Esophagus squamous epithelium (tissue), 5 donors: ENCODE results near the gene TMEM30A. TPM values are rescaled to one million over a fixed set of nuclear protein-coding genes. Genes with fewer than 3 reads are reported as not detected.

ENCODE experiments used
- DNase-seq: peaks from one replicate; lab custom pipeline; 2025; lab: John Stamatoyannopoulos, UW
- H3K27ac ChIP-seq, 4 donors: fragments of 200-600 bp; sonication (generic); one replicate each; pipeline ENCODE4 v1.5.1; 2016 to 2019; ENCODE audit warnings: mild to moderate bottlenecking in 1 of 4
- H3K27me3 ChIP-seq, 4 donors: fragments of 200-600 bp; sonication (generic); 1 replicate in 3 of 4; 2 replicates in 1 of 4; pipeline versions ENCODE4 v1.5.1 to v1.6.0; 2017 to 2021; ENCODE audit warnings: antibody characterized with exemption in 1 of 4
- H3K36me3 ChIP-seq, 3 donors: fragments of 200-600 bp; sonication (generic); one replicate each; pipeline ENCODE4 v1.5.1; 2016 to 2019
- H3K4me1 ChIP-seq, 3 donors: fragments of 200-600 bp; sonication (generic); one replicate each; pipeline ENCODE4 v1.5.1; 2017 to 2019
- H3K4me3 ChIP-seq, 4 donors: fragments of 200-600 bp; sonication (generic); 1 replicate in 3 of 4; 2 replicates in 1 of 4; pipeline ENCODE4 v1.5.1; 2016 to 2019; ENCODE audit warnings: mild to moderate bottlenecking in 2 of 4, moderate library complexity in 1 of 4
- H3K9me3 ChIP-seq, 3 donors: fragments of 200-600 bp; sonication (generic); one replicate each; pipeline ENCODE4 v1.5.1; 2016 to 2019
- POLR2A ChIP-seq, 4 donors: fragments of 450-650 bp; IDR thresholded peaks; one replicate each; pipeline ENCODE4 v1.6.1; 2017; ENCODE audit warnings: antibody characterized with exemption in 4 of 4, mild to moderate bottlenecking in 4 of 4, moderate library complexity in 3 of 4
- WGBS, 2 donors: methylation state at CpG; one replicate each; pipeline ENCODE4 v1.1.5; 2018; 5-methylcytosine and 5-hydroxymethylcytosine counted together
- intact Hi-C: fragments of 100-400 bp; cut with DNase I; formaldehyde crosslinking; loops from one replicate; pipeline ENCODE4 v1.15.0; 2022
- total RNA-seq, 4 donors: library from RNA; depleted of rRNA; stranded (reverse); fragments of >200 nt; gene quantifications; one replicate each; pipeline ENCODE4 v1.1.0, GENCODE V29; 2016
- TF ChIP-seq, protein P1 (sequence below), 6 experiments: fragments of 450-650 bp in 4 of 6; fragments of 200-600 bp in 2 of 6; sonication (generic) in 2 of 6; IDR thresholded peaks; one replicate each; pipeline ENCODE4 v1.5.1; 2016 to 2019; ENCODE audit warnings: antibody characterized with exemption in 6 of 6, mild to moderate bottlenecking in 4 of 6, moderate library complexity in 4 of 6
- donor health status: DM: yes; HTN: yes; CAD: no.

Gene TMEM30A
- total RNA-seq, 4 donors from 2014 or later = 51.3 to 97.0 (median 72.3) TPM

DNA sequence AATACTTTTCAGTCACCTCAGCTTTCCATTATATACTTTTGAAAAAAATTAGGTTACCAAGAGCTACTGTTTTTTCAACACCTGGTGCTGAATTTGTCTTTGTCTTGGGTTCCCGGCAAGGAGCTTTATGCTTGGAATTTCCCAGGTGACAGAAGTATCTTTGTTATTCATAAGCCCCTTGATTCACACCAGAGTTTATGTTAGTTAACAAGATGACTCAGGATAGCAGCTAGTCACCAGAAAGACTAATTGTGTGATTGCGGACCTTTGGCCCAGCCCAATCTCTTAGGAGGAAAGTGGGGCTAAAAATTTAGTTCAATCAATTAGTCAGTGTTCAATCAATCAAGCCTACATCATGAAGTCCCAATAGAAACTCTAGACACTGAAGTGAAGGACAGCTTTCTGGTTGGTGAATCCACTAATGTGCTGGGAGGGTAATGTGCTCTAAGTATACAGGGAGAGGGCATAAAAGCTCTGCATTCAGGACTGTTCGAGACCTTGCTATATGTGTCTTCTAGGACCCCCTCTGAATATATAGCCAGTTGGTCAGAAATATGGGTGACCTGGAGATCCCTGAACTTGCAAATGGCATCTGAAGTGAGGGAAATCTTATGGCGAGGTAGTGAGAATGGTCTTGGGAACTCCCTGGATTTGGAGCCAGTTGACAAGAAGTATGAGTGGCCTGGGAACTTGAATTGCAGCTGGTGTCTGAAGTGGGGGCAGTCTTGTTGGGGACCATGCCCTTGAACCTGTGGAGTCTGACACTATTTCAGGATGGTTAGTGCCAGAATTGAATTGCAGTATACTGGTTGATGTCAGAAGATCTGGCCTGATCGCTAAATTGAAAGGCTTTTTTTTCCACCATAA is 16.2 kb downstream of the TMEM30A start:
- peaks cover 0 to 27% (median 0%) of the 10 kb centered on the region in 3 donors for H3K36me3 ChIP-seq
- H3K27ac ChIP-seq = peak overlapping the region in 2 of 4 donors; percentile 18 to 38
- WGBS, 2 donors = 58 to 77% methylated on average over 5 of the region's 5 CpGs
- DNase-seq = no peak
- no peaks in the 10 kb centered on the region for H3K27me3 ChIP-seq
- H3K4me3 ChIP-seq = no peak overlapping the region
- peaks cover 0 to 7% (median 0%) of the 10 kb centered on the region in 3 donors for H3K9me3 ChIP-seq
- TF ChIP-seq, protein P1, sequence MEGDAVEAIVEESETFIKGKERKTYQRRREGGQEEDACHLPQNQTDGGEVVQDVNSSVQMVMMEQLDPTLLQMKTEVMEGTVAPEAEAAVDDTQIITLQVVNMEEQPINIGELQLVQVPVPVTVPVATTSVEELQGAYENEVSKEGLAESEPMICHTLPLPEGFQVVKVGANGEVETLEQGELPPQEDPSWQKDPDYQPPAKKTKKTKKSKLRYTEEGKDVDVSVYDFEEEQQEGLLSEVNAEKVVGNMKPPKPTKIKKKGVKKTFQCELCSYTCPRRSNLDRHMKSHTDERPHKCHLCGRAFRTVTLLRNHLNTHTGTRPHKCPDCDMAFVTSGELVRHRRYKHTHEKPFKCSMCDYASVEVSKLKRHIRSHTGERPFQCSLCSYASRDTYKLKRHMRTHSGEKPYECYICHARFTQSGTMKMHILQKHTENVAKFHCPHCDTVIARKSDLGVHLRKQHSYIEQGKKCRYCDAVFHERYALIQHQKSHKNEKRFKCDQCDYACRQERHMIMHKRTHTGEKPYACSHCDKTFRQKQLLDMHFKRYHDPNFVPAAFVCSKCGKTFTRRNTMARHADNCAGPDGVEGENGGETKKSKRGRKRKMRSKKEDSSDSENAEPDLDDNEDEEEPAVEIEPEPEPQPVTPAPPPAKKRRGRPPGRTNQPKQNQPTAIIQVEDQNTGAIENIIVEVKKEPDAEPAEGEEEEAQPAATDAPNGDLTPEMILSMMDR (IDR thresholded peaks at IDR 0.05) = no peak
- TF ChIP-seq POLR2A (IDR thresholded peaks at IDR 0.05) = no peak
- intact Hi-C loops = loop anchor here (10.0 kb wide), 1 partner anchor 266 kb away; no protein-coding TSS in a partner anchor
- peaks cover 5 to 47% (median 9%) of the 10 kb centered on the region in 3 donors for H3K4me1 ChIP-seq

DNA sequence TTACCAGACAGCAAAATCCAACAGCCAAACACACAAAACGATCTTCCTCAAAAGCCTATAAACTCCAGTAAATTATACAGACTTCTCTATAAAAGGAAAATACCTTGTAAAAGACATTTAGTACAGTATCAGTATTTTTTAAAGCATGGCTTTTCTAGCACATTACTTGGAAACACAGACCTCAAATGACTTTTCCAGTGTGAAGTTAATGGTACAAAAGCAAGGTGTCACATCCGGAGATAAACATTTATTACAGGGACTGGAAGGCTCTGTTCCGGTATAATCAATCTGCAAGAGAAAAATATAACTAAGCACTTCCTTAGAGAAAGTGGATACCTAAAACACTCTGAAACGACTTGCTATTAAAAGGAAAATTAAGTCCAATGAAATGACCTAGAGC is 17.1 kb downstream of the TMEM30A start:
- intact Hi-C loops = loop anchor here (10.0 kb wide), 1 partner anchor 267 kb away; no protein-coding TSS in a partner anchor
- Histone ChIP-seq H3K36me3 (peaks cover 0 to 29% (median 0%) of the 10 kb centered on the region in 3 donors), H3K9me3 (peaks cover 0 to under 1% (median 0%) of the 10 kb centered on the region in 3 donors), H3K4me1 (peaks cover 5 to 38% (median 9%) of the 10 kb centered on the region in 3 donors), H3K27ac (peak overlapping the region in 3 of 4 donors; percentile 11 to 38 (median 18)), H3K4me3 (no peak overlapping the region), H3K27me3 (no peaks in the 10 kb centered on the region)
- 29 to 46% methylated on average over 4 of the region's 4 CpGs for WGBS, 2 donors
- DNase-seq = no peak
- TF ChIP-seq POLR2A (IDR thresholded peaks at IDR 0.05) = no peak
- TF ChIP-seq, protein P1 (IDR thresholded peaks at IDR 0.05) = no peak

DNA sequence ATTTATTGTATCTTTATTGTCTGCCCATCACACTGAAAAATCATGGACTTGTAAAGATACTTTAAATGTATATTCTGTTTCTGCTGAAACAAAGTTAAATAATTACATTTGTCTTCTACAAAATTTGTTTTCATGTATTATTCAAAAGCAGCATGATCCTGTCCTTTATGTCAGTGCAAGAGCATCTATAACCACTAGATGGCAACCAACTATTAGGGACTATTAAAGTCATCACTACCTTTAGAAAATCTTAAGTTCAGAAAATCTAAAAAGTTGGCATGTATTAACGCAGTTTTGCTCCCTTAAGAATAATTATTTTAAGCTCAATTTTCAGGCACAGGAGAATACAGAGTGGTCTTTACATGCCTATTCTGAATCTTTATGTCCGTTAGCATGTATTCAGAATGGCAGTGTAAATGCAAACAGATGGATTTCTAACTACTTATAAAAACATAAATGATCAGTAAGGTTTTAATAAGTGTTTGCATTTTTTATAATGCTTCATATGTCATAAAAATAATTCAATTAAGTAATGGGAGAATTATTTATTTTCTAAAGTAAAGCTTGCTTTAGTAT is 17.8 kb downstream of the TMEM30A start:
- H3K27me3 ChIP-seq = no peaks in the 10 kb centered on the region
- no peak for DNase-seq
- no peak overlapping the region for H3K27ac ChIP-seq
- peaks cover 0 to 34% (median 0%) of the 10 kb centered on the region in 3 donors for H3K36me3 ChIP-seq
- TF ChIP-seq, protein P1 (IDR thresholded peaks at IDR 0.05) = peak; percentile 50 to 90 (median 80)
- no peak for TF ChIP-seq POLR2A (IDR thresholded peaks at IDR 0.05)
- peaks cover 5 to 32% (median 9%) of the 10 kb centered on the region in 3 donors for H3K4me1 ChIP-seq
- H3K9me3 ChIP-seq = no peaks in the 10 kb centered on the region
- intact Hi-C loops = loop anchor here (10.0 kb wide), 1 partner anchor 268 kb away; no protein-coding TSS in a partner anchor
- 45 to 46% methylated on average over 2 of the region's 2 CpGs for WGBS, 2 donors
- no peak overlapping the region for H3K4me3 ChIP-seq

DNA sequence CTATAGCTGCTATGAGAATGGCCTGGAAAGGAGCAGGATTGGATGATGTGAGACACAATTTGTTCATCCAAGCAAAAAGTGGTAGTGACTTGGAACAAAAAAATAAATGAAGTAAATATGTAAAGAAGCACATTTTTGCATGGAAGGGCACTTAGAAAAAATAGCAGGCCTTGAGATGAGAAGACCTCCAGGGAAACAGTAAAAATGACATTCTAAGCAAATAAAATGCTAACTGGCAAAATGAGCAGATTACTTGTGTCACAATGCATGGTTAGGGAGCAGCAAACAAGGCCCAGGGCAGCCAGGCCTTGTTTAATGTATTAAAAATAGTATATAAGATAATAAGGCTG is 21.2 kb downstream of the TMEM30A start:
- TF ChIP-seq POLR2A (IDR thresholded peaks at IDR 0.05) = no peak
- TF ChIP-seq, protein P1 (IDR thresholded peaks at IDR 0.05) = no peak
- H3K4me3 ChIP-seq = no peak overlapping the region
- no peaks in the 10 kb centered on the region for H3K27me3 ChIP-seq
- peaks cover 0 to 66% (median 0%) of the 10 kb centered on the region in 3 donors for H3K36me3 ChIP-seq
- DNase-seq = no peak
- H3K9me3 ChIP-seq = no peaks in the 10 kb centered on the region
- H3K4me1 ChIP-seq = peaks cover 5 to 21% (median 7%) of the 10 kb centered on the region in 3 donors
- no peak overlapping the region for H3K27ac ChIP-seq
- intact Hi-C loops = loop anchor here (10.0 kb wide), 1 partner anchor 271 kb away; no protein-coding TSS in a partner anchor
